ENCODE results near the gene MAP10.

GRCh38 chr1:232834066-232834465, 28.9 kb downstream of the MAP10 start:
- TF ChIP-seq POLR2A (IDR thresholded peaks at IDR 0.05; ENCODE audit: low read depth, low read length) (no peak), DPF2 (IDR thresholded peaks at IDR 0.05) (no peak), SIN3A (IDR thresholded peaks at IDR 0.05; ENCODE audit: low read depth, low read length) (no peak), NFYA (IDR thresholded peaks at IDR 0.05; ENCODE audit: borderline replicate concordance, low read depth, low read length) (no peak), CTCF (IDR thresholded peaks at IDR 0.05 in 2 of 3, conservative IDR thresholded peaks at IDR 0.05 in 1 of 3; ENCODE audit: control insufficient read depth in 2 of 3, extremely low read depth in 1 of 3, insufficient read depth in 1 of 3, low read depth in 3 of 3, low read length in 3 of 3) (no peak), IKZF1 (conservative IDR thresholded peaks at IDR 0.05) (no peak), POLR2AphosphoS5 (IDR thresholded peaks at IDR 0.05; ENCODE audit: low read length) (no peak), REST (IDR thresholded peaks at IDR 0.05; ENCODE audit: low read depth, low read length) (no peak)

Measured in GM12878 (cell line).